OCI-LY7 (cell line): ENCODE measurements around the gene SND1. TPM values are rescaled to one million over a fixed set of nuclear protein-coding genes. Genes with fewer than 3 reads are reported as not detected.

ENCODE experiments used
- BruUV-seq: library from RNA; stranded (reverse); fragments of 400-500 nt; replicated peaks from 2 replicates; lab custom pipeline; 2021; lab: Mats Ljungman, UMichigan
- CTCF ChIA-PET: fragments of 300-600 bp; sonication (Branson Sonifier 250); formaldehyde crosslinking; loops from one replicate; lab custom pipeline; 2022; ENCODE audit warnings: antibody characterized with exemption; ENCODE audit not compliant: unreplicated experiment; lab: Charles Lee
- POLR2A ChIA-PET: fragments of 300-600 bp; sonication (Branson Sonifier 250); formaldehyde crosslinking; loops from one replicate; lab custom pipeline; 2022; ENCODE audit warnings: antibody characterized with exemption; lab: Charles Lee
- DNase-seq: peaks from one replicate; pipeline ENCODE4 v3.0.0-alpha.2; 2015; ENCODE audit warnings: low spot score
- H2AFZ ChIP-seq: fragments of 200-600 bp; sonication (generic), shearing (Covaris generic); 2 replicates; pipeline ENCODE4 v1.6.1; 2014; ENCODE audit warnings: mild to moderate bottlenecking, antibody characterized with exemption, low read length, moderate library complexity
- H3K27ac ChIP-seq: fragments of 200-600 bp; sonication (generic); 2 replicates; pipeline ENCODE4 v1.5.1; 2014; ENCODE audit warnings: mixed run types, low read depth, mild to moderate bottlenecking, moderate library complexity, low read length, inconsistent platforms; ENCODE audit not compliant: poor library complexity, severe bottlenecking
- H3K36me3 ChIP-seq: fragments of 200-600 bp; sonication (generic); 2 replicates; pipeline ENCODE4 v1.6.1; 2014; ENCODE audit warnings: mild to moderate bottlenecking, antibody characterized with exemption, low read length, moderate library complexity, mixed read lengths; ENCODE audit not compliant: insufficient read depth
- H3K4me1 ChIP-seq: fragments of 200-600 bp; sonication (generic); 2 replicates; pipeline ENCODE4 v1.5.1; 2014; ENCODE audit warnings: mild to moderate bottlenecking, low read length; ENCODE audit not compliant: insufficient read depth, poor library complexity, severe bottlenecking
- H3K4me2 ChIP-seq: fragments of 200-600 bp; sonication (generic); 2 replicates; pipeline ENCODE4 v1.6.1; 2014; ENCODE audit warnings: mild to moderate bottlenecking, low read length
- H3K4me3 ChIP-seq: fragments of 200-600 bp; sonication (generic); 2 replicates; pipeline ENCODE4 v1.5.1; 2014; ENCODE audit warnings: mild to moderate bottlenecking, low read depth, low read length; ENCODE audit not compliant: poor library complexity, severe bottlenecking
- H3K79me2 ChIP-seq: fragments of 200-600 bp; sonication (generic); 2 replicates; pipeline ENCODE4 v1.6.1; 2016; ENCODE audit warnings: low read depth, mild to moderate bottlenecking, low read length, moderate library complexity, mixed read lengths; ENCODE audit not compliant: insufficient read depth
- H3K9me2 ChIP-seq: fragments of 200-600 bp; sonication (generic); 2 replicates; pipeline ENCODE4 v1.6.1; 2016; ENCODE audit warnings: mild to moderate bottlenecking, low read length, mixed read lengths; ENCODE audit not compliant: insufficient read depth
- H3K9me3 ChIP-seq: fragments of 200-600 bp; sonication (generic); 2 replicates; pipeline ENCODE4 v1.6.1; 2014; ENCODE audit warnings: mild to moderate bottlenecking, mixed run types, low read length, mixed read lengths
- H4K20me1 ChIP-seq: fragments of 200-600 bp; sonication (generic); 2 replicates; pipeline ENCODE4 v1.6.1; 2014; ENCODE audit warnings: mild to moderate bottlenecking, antibody characterized with exemption, low read length, moderate library complexity, mixed read lengths; ENCODE audit not compliant: insufficient read depth
- CTCF ChIP-seq: fragments of 200-600 bp; sonication (generic); conservative IDR thresholded peaks from 2 replicates; pipeline ENCODE4 v1.5.1; 2014; ENCODE audit warnings: mild to moderate bottlenecking, antibody characterized with exemption, low read length, moderate library complexity, mixed read lengths
- EZH2phosphoT487 ChIP-seq: fragments of 200-600 bp; sonication (generic); IDR thresholded peaks from 2 replicates; pipeline ENCODE4 v1.6.1; 2018; ENCODE audit warnings: low read depth, borderline replicate concordance, mild to moderate bottlenecking, mixed run types, antibody characterized with exemption, low read length, moderate library complexity, mixed read lengths
- intact Hi-C: fragments of 100-400 bp; cut with micrococcal nuclease; formaldehyde crosslinking; loops from one replicate; pipeline ENCODE4 v1.10.0; 2022; ENCODE audit not compliant: unreplicated experiment
- total RNA-seq, 2 experiments: library from RNA; depleted of rRNA in 1 of 2; stranded (reverse); fragments of >200 nt in 1 of 2; shearing (Covaris generic) in 1 of 2; gene quantifications; 2 replicates each; pipeline ENCODE4 v1.2.3, GENCODE V29; 2014 to 2022

The SND1 gene
- total RNA-seq, 2 experiments from 2014 or later = 111 to 221 TPM

- ChIA-PET POLR2A (interaction anchor here (0.5 to 0.6 kb wide), 2 partner anchors 23 to 35 kb away, joined by 4 to 6 read pairs; no protein-coding TSS in a partner anchor), CTCF (no interaction called here)
- Histone ChIP-seq H3K9me3 (peaks cover 6% of the 10 kb centered on the region), H3K79me2 (no peaks in the 10 kb centered on the region), H4K20me1 (no peaks in the 10 kb centered on the region), H3K27ac (no peak overlapping the region), H3K4me2 (no peak overlapping the region), H3K4me1 (no peaks in the 10 kb centered on the region), H3K4me3 (no peak overlapping the region), H3K9me2 (no peaks in the 10 kb centered on the region), H2AFZ (no peak overlapping the region), H3K36me3 (peaks cover 43% of the 10 kb centered on the region)
- DNase-seq = no peak
- TF ChIP-seq CTCF (no peak), EZH2phosphoT487 (no peak)
- BruUV-seq = no TSS peak
- intact Hi-C loops = no loop called here
These were observed 324.2 kb downstream of the SND1 start for GRCh38 chr7:127976056-127976737.

GRCh38 chr7:127976738-127977120 lies 324.7 kb downstream of the SND1 start:
- no TSS peak for BruUV-seq
- Histone ChIP-seq H3K27ac (no peak overlapping the region), H3K4me1 (no peaks in the 10 kb centered on the region), H3K79me2 (no peaks in the 10 kb centered on the region), H3K36me3 (peaks cover 43% of the 10 kb centered on the region), H3K4me2 (no peak overlapping the region), H2AFZ (no peak overlapping the region), H3K4me3 (no peak overlapping the region), H3K9me2 (no peaks in the 10 kb centered on the region), H3K9me3 (peaks cover 6% of the 10 kb centered on the region), H4K20me1 (no peaks in the 10 kb centered on the region)
- ChIA-PET CTCF (no interaction called here), POLR2A (no interaction called here)
- intact Hi-C loops = no loop called here
- no peak for DNase-seq
- TF ChIP-seq EZH2phosphoT487 (no peak), CTCF (no peak)

- no peak for TF ChIP-seq CTCF
- no peak for TF ChIP-seq EZH2phosphoT487
- H3K4me3 ChIP-seq = no peak overlapping the region
- H3K4me2 ChIP-seq = no peak overlapping the region
- no peak overlapping the region for H3K27ac ChIP-seq
- intact Hi-C loops = no loop called here
- no peaks in the 10 kb centered on the region for H3K4me1 ChIP-seq
- H3K9me2 ChIP-seq = no peaks in the 10 kb centered on the region
- no peak overlapping the region for H2AFZ ChIP-seq
- BruUV-seq = no TSS peak
- POLR2A ChIA-PET = no interaction called here
- CTCF ChIA-PET = no interaction called here
- H3K79me2 ChIP-seq = no peaks in the 10 kb centered on the region
- H3K36me3 ChIP-seq = peaks cover 43% of the 10 kb centered on the region
- peaks cover 6% of the 10 kb centered on the region for H3K9me3 ChIP-seq
- no peaks in the 10 kb centered on the region for H4K20me1 ChIP-seq
- no peak for DNase-seq
These were observed 326.4 kb downstream of the SND1 start for GRCh38 chr7:127978421-127978820.
